RKO (cell line): Measurements from ENCODE around the gene ZNF202.
"Not testable (repeated sequence)": the region's sequence is repeated elsewhere in the genome, so short reads cannot be mapped to it uniquely, and the experiment has no call there.

Source experiments
- DNase-seq: peaks from one replicate; pipeline ENCODE4 v3.0.0-alpha.2; 2016; ENCODE audit warnings: low spot score

The ZNF202 gene

GRCh38 chr11:123741159-123742030 is at the start of gene ZNF202:
Gene ZNF202 (minus strand): TSS chr11:123741660. CDS start chr11:123730888, 10,772 bp downstream.
- peak; percentile 89 for DNase-seq

DNA sequence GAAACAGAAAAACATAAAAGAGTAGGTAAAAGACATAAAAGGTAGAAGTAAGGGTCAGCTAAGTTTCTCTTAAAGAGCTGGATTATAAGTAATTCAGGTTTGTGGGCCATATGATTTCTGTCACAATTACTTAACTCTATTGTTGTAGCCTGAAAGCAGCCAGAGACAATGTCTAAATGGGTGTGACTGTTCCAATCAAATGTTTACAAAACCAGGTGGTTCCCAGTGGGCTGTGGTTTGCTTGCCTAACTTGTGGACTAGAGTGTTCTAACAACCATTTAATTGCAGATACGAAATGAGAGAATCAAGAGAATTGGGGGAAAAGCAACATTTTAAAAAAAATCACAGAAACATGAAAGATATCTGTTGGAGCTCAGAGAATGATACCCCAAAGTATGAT is 42.1 kb upstream of the ZNF202 start:
- no peak for DNase-seq

- DNase-seq, result no peak
These were observed 37.1 kb upstream of the ZNF202 start for GRCh38 chr11:123778511-123778910.

DNA sequence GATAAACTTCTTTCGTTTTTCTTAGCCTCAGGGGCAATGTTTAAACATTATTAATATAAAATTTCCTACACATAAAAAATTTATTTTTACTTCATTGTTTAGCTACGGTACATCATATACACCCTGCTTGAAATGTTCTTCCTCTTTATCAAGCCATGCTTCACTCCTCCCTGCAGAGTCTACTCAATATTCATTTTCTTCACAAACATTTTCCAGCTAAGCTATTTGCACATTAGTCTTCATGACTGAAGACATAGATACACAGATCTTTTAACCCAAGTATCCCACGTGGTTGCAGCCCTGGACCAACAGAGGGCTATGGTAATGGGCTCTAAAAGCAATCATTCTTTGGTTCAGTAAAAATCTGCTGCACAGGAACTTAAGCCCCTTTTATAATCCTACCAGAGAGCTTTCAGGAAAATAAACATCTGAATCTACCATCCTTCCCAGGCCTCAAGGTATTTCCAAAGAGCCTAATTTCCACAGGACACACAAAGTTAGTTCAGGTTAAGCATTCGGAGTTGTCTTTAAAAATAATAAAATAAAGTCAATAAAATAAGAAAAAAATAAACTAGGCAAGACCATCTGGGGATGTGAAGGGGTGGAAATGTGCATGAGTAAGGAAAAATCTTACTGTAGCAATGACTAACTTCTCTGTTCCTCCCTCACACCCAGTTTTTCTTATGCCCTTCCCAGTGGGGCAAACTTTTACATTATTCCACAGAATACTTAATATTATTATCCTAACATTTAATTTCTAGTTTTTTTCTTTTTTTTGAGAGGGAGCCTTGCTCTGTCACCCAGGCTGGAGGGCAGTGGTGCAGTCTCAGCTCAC is 34.5 kb upstream of the ZNF202 start:
- no peak for DNase-seq

- no peak for DNase-seq
These were observed 33.8 kb upstream of the ZNF202 start for GRCh38 chr11:123775289-123775688.

DNA sequence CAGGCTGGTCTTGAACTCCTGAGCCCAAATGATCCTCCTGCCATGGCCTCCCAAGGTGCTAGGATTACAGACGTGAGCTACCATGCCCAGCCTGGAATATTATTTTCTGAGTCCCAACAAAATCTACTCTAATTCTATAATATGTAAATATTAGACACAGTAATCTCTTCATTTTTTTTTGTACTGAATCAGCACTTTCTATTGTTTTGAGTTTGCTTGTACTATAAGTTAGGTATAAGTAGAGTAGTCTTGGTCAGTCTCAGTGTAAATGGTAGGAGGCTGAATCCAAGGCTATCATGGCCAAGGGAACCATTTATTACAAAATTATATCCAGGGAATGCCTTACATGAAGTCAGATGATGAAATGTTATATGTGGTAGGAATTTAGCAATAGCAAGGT is 32.5 kb upstream of the ZNF202 start:
- no peak for DNase-seq

- no peak for DNase-seq
These were observed 31.6 kb upstream of the ZNF202 start for GRCh38 chr11:123773026-123773425.

GRCh38 chr11:123771664-123772063 is 30.2 kb upstream of the ZNF202 start:
- DNase-seq, result no peak

DNA sequence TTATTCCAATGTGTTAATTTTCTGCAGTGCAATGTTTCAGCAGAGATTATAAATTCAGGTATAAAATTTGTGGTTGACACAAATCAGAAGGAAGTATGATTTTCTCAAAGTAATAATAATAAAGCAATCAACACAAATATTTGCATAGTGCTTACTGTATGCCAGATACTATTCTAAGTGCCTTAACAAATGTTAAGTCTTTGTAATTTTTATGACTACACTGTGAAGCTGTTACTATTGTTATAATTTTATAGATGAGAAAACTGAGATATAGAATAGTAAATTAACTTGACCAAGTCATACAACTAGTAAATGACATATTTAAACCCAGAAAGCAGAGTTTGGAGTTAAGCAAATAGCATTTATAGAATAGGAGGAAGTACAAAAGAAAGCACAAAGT is 29.3 kb upstream of the ZNF202 start:
- DNase-seq, result no peak

GRCh38 chr11:123765601-123766000 is 24.1 kb upstream of the ZNF202 start:
- no peak for DNase-seq

DNA sequence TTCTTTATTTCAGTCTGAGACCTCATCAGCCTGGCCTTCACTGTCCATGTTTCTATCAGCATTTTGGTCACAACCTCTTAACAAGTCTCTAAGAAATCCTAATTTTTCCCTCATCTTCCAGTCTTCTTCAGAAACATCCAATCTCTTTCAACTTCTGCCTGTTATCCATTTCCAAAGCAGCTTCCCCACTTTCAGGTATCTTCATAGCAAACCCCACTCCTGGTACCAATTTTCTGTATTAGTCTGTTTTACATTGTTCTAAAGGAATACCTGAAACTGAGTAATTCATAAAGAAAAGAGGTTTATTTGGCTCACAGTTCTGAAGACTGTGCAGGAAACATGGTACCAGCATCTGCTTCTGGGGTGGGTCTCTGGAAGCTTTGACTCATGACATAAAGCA is 21.0 kb upstream of the ZNF202 start:
- DNase-seq, result no peak

- no peak for DNase-seq
These were observed 19.4 kb upstream of the ZNF202 start for GRCh38 chr11:123760894-123761293.

DNA sequence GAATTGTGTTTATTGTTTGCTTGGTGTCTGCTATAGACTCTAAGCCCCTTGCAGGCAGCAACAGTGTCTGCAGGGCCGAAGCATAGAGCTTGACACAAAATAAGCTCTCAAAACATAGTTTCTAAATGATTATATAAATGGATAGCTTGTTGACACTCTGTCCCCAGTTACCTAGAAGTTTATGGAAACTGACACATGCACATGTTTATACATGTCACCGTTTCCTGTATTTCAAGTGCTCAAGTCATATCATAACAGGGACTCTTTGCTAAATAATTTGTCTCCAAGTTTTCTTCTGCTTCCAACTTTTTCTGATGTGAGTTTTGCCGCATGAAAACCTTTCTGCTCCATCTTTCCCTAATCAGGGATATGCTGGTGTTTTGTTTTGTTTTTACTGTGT is 16.5 kb upstream of the ZNF202 start:
- no peak for DNase-seq

GRCh38 chr11:123755813-123756212 is 14.4 kb upstream of the ZNF202 start:
- no peak for DNase-seq

DNA sequence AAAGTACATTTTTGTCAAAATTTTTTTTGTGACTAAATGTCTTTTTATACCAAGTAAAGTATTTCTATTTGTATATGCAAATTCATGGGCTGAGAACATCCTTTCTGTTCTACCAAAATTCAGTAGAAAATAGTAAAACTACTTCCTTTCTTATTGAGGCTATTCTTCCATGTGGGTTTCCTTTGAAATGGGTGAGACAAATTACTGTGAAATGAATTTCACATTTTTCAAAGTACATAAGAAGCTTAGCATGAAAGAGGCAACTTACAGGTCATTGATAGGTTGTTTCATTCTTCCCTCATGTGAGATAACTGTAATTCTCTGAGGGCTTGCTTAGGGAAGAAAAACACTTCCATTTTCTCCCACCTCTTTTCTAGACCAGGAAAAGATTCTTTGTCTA is 13.9 kb upstream of the ZNF202 start:
- no peak for DNase-seq

GRCh38 chr11:123754101-123754568 is 12.7 kb upstream of the ZNF202 start, which contains the start of gene OR6X1:
Gene OR6X1 (minus strand): TSS chr11:123754518. CDS start chr11:123754518, 0 bp downstream.
- no peak for DNase-seq

DNA sequence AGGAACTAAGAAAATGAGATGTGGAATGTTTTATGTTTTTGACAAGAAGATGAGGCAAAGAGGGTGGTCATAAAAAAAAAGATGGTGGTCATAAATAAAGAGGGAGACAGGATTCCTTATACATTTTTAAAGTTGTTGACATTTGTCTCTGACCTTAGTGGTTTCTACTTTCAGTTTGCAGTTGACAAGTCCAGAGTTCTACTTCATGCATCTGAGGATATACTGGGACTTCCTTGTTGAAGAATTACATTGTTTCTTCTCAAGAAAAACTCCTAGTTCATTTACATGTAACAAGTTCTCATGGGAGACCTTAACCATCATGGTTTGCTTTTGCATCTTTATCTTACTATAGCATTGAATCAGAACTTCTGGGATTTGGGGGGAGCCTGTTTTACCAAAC is 11.7 kb upstream of the ZNF202 start:
- no peak for DNase-seq

DNA sequence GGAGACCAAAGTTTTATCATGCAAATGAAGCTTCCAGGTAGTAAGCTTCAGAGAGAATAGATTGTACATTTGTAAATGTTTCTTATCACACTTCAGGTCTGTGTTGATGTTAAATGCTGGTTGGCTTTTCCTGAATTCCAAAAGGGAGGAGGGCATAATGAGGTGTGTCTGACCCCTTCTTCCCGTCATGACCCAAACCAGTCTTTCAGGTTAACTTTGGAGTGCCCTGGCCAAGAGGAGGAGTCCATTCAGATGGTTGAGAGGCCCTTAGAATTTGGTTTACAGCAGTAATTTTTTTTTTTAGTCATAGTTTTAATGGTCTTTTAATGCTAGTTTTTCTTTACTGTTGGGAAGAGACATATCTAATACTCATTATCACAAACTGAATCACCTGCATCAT is 10.3 kb upstream of the ZNF202 start:
- DNase-seq, result no peak

GRCh38 chr11:123748349-123748748 is 6.9 kb upstream of the ZNF202 start:
- DNase-seq, result not testable (repeated sequence)

DNA sequence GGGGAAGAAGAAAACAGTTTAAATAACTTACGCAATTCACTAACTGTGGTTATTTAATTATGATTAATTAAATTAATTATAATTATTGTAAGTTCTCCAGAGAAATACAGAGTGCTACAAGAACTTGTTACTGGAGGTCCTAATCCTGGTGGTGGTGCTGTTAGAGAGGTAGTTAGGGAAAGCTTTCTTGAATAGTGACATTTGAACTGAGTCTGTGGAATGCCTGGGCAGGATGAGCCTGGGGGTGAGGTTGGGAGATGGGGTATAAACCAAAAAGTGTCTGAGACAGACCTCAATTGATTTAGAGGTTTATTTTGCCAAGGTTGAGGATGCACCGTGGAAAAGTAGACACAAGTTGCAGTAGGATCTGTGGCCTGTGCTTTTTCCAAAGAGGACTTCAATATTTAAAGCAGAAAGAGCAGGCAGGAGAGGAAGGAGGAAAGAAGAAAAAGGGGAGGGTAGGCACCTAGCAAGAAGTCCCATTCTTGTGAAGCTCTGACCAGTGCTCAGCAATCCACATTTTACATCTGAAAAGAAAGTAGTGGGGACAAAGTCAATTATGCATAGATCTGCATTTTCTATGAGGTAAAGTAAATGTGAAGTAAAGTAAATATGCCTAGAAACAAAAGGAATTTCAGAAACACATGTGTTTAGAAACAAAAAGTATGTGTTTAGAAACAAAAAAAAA is 4.4 kb upstream of the ZNF202 start:
- DNase-seq, result no peak

DNA sequence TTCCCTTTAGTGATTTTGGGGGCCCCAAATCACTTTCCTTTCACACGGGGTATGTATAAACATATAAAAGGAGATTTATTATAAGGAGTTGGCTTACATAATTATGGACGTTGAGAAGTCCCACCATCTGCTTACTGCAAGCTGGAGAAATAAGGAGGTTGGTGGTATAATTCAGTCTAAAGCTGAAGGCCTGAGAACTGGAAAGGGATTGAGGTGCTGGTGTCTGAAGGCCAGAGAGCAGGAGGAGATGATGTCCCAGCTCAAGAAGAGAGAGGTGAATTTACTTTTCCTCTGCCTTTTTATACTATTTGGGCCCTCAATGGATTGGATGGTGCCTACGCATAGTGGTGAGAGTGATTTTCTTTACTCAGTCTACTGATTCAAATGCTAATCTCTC is 1.3 kb upstream of the ZNF202 start:
- no peak for DNase-seq

GRCh38 chr11:123742031-123742723 is 717 bp upstream of the ZNF202 start:
- peak; percentile 6 for DNase-seq
